Suprapubic skin (tissue), 4 donors: ENCODE results near the gene NCKAP5L.

Experiments used
- POLR2A ChIP-seq, 2 donors: fragments of 450-650 bp; IDR thresholded peaks; one replicate each; pipeline ENCODE4 v1.6.1; 2017; ENCODE audit warnings: antibody characterized with exemption in 2 of 2, mild to moderate bottlenecking in 2 of 2, moderate library complexity in 2 of 2
- POLR2AphosphoS5 ChIP-seq, 3 donors: sonication (generic); formaldehyde crosslinking; IDR thresholded peaks; one replicate each; pipeline ENCODE4 v1.6.1; 2017; ENCODE audit warnings: antibody characterized with exemption in 3 of 3
- TF ChIP-seq, protein P1 (sequence below), 2 donors: fragments of 200-600 bp in 1 of 2; fragments of 450-650 bp in 1 of 2; sonication (generic) in 1 of 2; IDR thresholded peaks; one replicate each; pipeline ENCODE4 v1.5.1; 2016 to 2019; ENCODE audit warnings: antibody characterized with exemption in 2 of 2, mild to moderate bottlenecking in 1 of 2, moderate library complexity in 1 of 2

DNA sequence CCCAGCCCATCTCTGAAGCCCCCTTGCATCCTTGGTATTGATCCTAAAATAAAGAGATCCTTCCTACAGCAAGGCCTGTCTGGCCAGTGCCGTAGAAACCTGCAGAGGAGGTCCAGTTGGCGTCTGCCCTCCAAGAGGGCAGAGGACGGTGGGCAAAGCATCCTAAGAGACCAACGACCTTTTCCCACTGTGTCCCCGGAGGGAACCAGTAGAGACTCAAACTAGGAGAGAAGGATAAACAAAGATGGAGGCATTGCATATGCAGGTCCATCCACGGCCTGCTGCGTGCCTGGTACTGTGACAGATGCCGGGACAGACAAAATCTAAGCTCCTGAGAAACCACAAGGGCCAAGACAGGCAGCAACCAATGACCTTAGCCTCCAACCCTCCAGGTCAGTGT is 3.8 kb downstream of the NCKAP5L start:
- TF ChIP-seq, protein P1, sequence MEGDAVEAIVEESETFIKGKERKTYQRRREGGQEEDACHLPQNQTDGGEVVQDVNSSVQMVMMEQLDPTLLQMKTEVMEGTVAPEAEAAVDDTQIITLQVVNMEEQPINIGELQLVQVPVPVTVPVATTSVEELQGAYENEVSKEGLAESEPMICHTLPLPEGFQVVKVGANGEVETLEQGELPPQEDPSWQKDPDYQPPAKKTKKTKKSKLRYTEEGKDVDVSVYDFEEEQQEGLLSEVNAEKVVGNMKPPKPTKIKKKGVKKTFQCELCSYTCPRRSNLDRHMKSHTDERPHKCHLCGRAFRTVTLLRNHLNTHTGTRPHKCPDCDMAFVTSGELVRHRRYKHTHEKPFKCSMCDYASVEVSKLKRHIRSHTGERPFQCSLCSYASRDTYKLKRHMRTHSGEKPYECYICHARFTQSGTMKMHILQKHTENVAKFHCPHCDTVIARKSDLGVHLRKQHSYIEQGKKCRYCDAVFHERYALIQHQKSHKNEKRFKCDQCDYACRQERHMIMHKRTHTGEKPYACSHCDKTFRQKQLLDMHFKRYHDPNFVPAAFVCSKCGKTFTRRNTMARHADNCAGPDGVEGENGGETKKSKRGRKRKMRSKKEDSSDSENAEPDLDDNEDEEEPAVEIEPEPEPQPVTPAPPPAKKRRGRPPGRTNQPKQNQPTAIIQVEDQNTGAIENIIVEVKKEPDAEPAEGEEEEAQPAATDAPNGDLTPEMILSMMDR (IDR thresholded peaks at IDR 0.05): no peak
- TF ChIP-seq POLR2A (IDR thresholded peaks at IDR 0.05) (no peak), POLR2AphosphoS5 (IDR thresholded peaks at IDR 0.05) (no peak)
